Measurements from ENCODE around the gene LMAN1L.

The LMAN1L gene

GRCh38 chr15:74825866-74826265 is 13.2 kb downstream of the LMAN1L start:
- no peak overlapping the region for H3K4me3 ChIP-seq (ENCODE audit: low read depth, low read length)
- no peak for TF ChIP-seq CTCF (IDR thresholded peaks at IDR 0.05; ENCODE audit: low read depth, low read length, missing control alignments)
- DNase-seq (ENCODE audit: low read depth) = no peak

GRCh38 chr15:74826364-74826819 is 13.8 kb downstream of the LMAN1L start, which contains the start of gene CPLX3:
TSS of gene CPLX3 (plus strand) at chr15:74826627. CDS start at chr15:74826704, 77 bp downstream.
- no peak within 1 kb of the TSS for H3K4me3 ChIP-seq (ENCODE audit: low read depth, low read length)
- no peak for TF ChIP-seq CTCF (IDR thresholded peaks at IDR 0.05; ENCODE audit: low read depth, low read length, missing control alignments)
- DNase-seq (ENCODE audit: low read depth) = no peak

- TF ChIP-seq CTCF (IDR thresholded peaks at IDR 0.05; ENCODE audit: low read depth, low read length, missing control alignments) = no peak
- no peak overlapping the region for H3K4me3 ChIP-seq (ENCODE audit: low read depth, low read length)
- DNase-seq (ENCODE audit: low read depth) = no peak
Measured at GRCh38 chr15:74826921-74827320, 14.3 kb downstream of the LMAN1L start.

GRCh38 chr15:74827614-74828013 is 15.0 kb downstream of the LMAN1L start:
- no peak overlapping the region for H3K4me3 ChIP-seq (ENCODE audit: low read depth, low read length)
- no peak for DNase-seq (ENCODE audit: low read depth)
- TF ChIP-seq CTCF (IDR thresholded peaks at IDR 0.05; ENCODE audit: low read depth, low read length, missing control alignments) = no peak

- no peak for TF ChIP-seq CTCF (IDR thresholded peaks at IDR 0.05; ENCODE audit: low read depth, low read length, missing control alignments)
- DNase-seq (ENCODE audit: low read depth) = no peak
- H3K4me3 ChIP-seq (ENCODE audit: low read depth, low read length) = no peak overlapping the region
Measured at GRCh38 chr15:74828835-74829234, 16.2 kb downstream of the LMAN1L start.

- DNase-seq (ENCODE audit: low read depth) = no peak
- TF ChIP-seq CTCF (IDR thresholded peaks at IDR 0.05; ENCODE audit: low read depth, low read length, missing control alignments) = no peak
- H3K4me3 ChIP-seq (ENCODE audit: low read depth, low read length) = no peak overlapping the region
Measured at GRCh38 chr15:74829486-74829885, 16.9 kb downstream of the LMAN1L start.

- no peak for TF ChIP-seq CTCF (IDR thresholded peaks at IDR 0.05; ENCODE audit: low read depth, low read length, missing control alignments)
- DNase-seq (ENCODE audit: low read depth) = no peak
- no peak overlapping the region for H3K4me3 ChIP-seq (ENCODE audit: low read depth, low read length)
Measured at GRCh38 chr15:74829991-74830390, 17.4 kb downstream of the LMAN1L start.
